Measurements from ENCODE around the gene PSG6.
"Not testable (repeated sequence)": the region's sequence is repeated elsewhere in the genome, so short reads cannot be mapped to it uniquely, and the experiment has no call there.

PSG6 gene

GRCh38 chr19:42926781-42927180 lies 9.1 kb upstream of the PSG6 start:
- H3K4me3 ChIP-seq (ENCODE audit: low read length): no peak overlapping the region
- H3K27me3 ChIP-seq (ENCODE audit: control insufficient read depth, insufficient read depth, low read length): no peaks in the 10 kb centered on the region
- no peaks in the 10 kb centered on the region for H3K9me3 ChIP-seq (ENCODE audit: control insufficient read depth, low read length)
- H3K9ac ChIP-seq (ENCODE audit: low read length): no peak overlapping the region
- H3K4me1 ChIP-seq (ENCODE audit: control insufficient read depth, insufficient read depth, low read length): no peaks in the 10 kb centered on the region
- no peaks in the 10 kb centered on the region for H3K36me3 ChIP-seq (ENCODE audit: control insufficient read depth, insufficient read depth, low read length)

GRCh38 chr19:42923106-42923505 lies 5.4 kb upstream of the PSG6 start:
- not testable (repeated sequence) for H3K4me1 ChIP-seq (ENCODE audit: control insufficient read depth, insufficient read depth, low read length); H3K4me3 ChIP-seq (ENCODE audit: low read length); H3K27me3 ChIP-seq (ENCODE audit: control insufficient read depth, insufficient read depth, low read length); H3K36me3 ChIP-seq (ENCODE audit: control insufficient read depth, insufficient read depth, low read length); H3K9me3 ChIP-seq (ENCODE audit: control insufficient read depth, low read length); H3K9ac ChIP-seq (ENCODE audit: low read length)

- H3K36me3 ChIP-seq (ENCODE audit: control insufficient read depth, insufficient read depth, low read length); H3K4me1 ChIP-seq (ENCODE audit: control insufficient read depth, insufficient read depth, low read length); H3K27me3 ChIP-seq (ENCODE audit: control insufficient read depth, insufficient read depth, low read length); H3K9me3 ChIP-seq (ENCODE audit: control insufficient read depth, low read length); H3K9ac ChIP-seq (ENCODE audit: low read length); H3K4me3 ChIP-seq (ENCODE audit: low read length): not testable (repeated sequence)
These were observed 3.3 kb upstream of the PSG6 start for GRCh38 chr19:42920971-42921370.

- H3K4me3 ChIP-seq (ENCODE audit: low read length): no peak overlapping the region
- no peaks in the 10 kb centered on the region for H3K36me3 ChIP-seq (ENCODE audit: control insufficient read depth, insufficient read depth, low read length)
- no peaks in the 10 kb centered on the region for H3K4me1 ChIP-seq (ENCODE audit: control insufficient read depth, insufficient read depth, low read length)
- H3K9ac ChIP-seq (ENCODE audit: low read length): no peak overlapping the region
- no peaks in the 10 kb centered on the region for H3K9me3 ChIP-seq (ENCODE audit: control insufficient read depth, low read length)
- no peaks in the 10 kb centered on the region for H3K27me3 ChIP-seq (ENCODE audit: control insufficient read depth, insufficient read depth, low read length)
These were observed 2.0 kb upstream of the PSG6 start for GRCh38 chr19:42919757-42920079.

GRCh38 chr19:42919070-42919756 lies 1.5 kb upstream of the PSG6 start:
- not testable (repeated sequence) for H3K9ac ChIP-seq (ENCODE audit: low read length); H3K36me3 ChIP-seq (ENCODE audit: control insufficient read depth, insufficient read depth, low read length); H3K4me1 ChIP-seq (ENCODE audit: control insufficient read depth, insufficient read depth, low read length); H3K27me3 ChIP-seq (ENCODE audit: control insufficient read depth, insufficient read depth, low read length); H3K4me3 ChIP-seq (ENCODE audit: low read length); H3K9me3 ChIP-seq (ENCODE audit: control insufficient read depth, low read length)

GRCh38 chr19:42918377-42919069 lies 829 bp upstream of the PSG6 start:
- not testable (repeated sequence) for H3K9ac ChIP-seq (ENCODE audit: low read length); H3K4me3 ChIP-seq (ENCODE audit: low read length); H3K4me1 ChIP-seq (ENCODE audit: control insufficient read depth, insufficient read depth, low read length); H3K27me3 ChIP-seq (ENCODE audit: control insufficient read depth, insufficient read depth, low read length); H3K36me3 ChIP-seq (ENCODE audit: control insufficient read depth, insufficient read depth, low read length); H3K9me3 ChIP-seq (ENCODE audit: control insufficient read depth, low read length)

- H3K36me3 ChIP-seq (ENCODE audit: control insufficient read depth, insufficient read depth, low read length); H3K9ac ChIP-seq (ENCODE audit: low read length): not testable (repeated sequence)
These were observed 763 bp downstream of the PSG6 start for GRCh38 chr19:42916931-42917330.

GRCh38 chr19:42913516-42913915 lies 4.2 kb downstream of the PSG6 start:
- not testable (repeated sequence) for H3K4me1 ChIP-seq (ENCODE audit: control insufficient read depth, insufficient read depth, low read length); H3K4me3 ChIP-seq (ENCODE audit: low read length); H3K9me3 ChIP-seq (ENCODE audit: control insufficient read depth, low read length); H3K36me3 ChIP-seq (ENCODE audit: control insufficient read depth, insufficient read depth, low read length); H3K9ac ChIP-seq (ENCODE audit: low read length); H3K27me3 ChIP-seq (ENCODE audit: control insufficient read depth, insufficient read depth, low read length)

More at GRCh38 chr19:42916931-42917330, 763 bp downstream of the PSG6 start:
- not testable (repeated sequence) for H3K4me1 ChIP-seq (ENCODE audit: control insufficient read depth, insufficient read depth, low read length); H3K4me3 ChIP-seq (ENCODE audit: low read length); H3K27me3 ChIP-seq (ENCODE audit: control insufficient read depth, insufficient read depth, low read length); H3K9me3 ChIP-seq (ENCODE audit: control insufficient read depth, low read length)

- not testable (repeated sequence) for H3K4me3 ChIP-seq (ENCODE audit: low read length); H3K9ac ChIP-seq (ENCODE audit: low read length); H3K36me3 ChIP-seq (ENCODE audit: control insufficient read depth, insufficient read depth, low read length); H3K9me3 ChIP-seq (ENCODE audit: control insufficient read depth, low read length); H3K4me1 ChIP-seq (ENCODE audit: control insufficient read depth, insufficient read depth, low read length); H3K27me3 ChIP-seq (ENCODE audit: control insufficient read depth, insufficient read depth, low read length)
These were observed 4.8 kb downstream of the PSG6 start for GRCh38 chr19:42912941-42913340.

GRCh38 chr19:42911731-42912130 lies 6.0 kb downstream of the PSG6 start:
- not testable (repeated sequence) for H3K4me3 ChIP-seq (ENCODE audit: low read length); H3K36me3 ChIP-seq (ENCODE audit: control insufficient read depth, insufficient read depth, low read length); H3K27me3 ChIP-seq (ENCODE audit: control insufficient read depth, insufficient read depth, low read length); H3K9me3 ChIP-seq (ENCODE audit: control insufficient read depth, low read length); H3K4me1 ChIP-seq (ENCODE audit: control insufficient read depth, insufficient read depth, low read length); H3K9ac ChIP-seq (ENCODE audit: low read length)

- H3K9me3 ChIP-seq (ENCODE audit: control insufficient read depth, low read length); H3K4me3 ChIP-seq (ENCODE audit: low read length); H3K9ac ChIP-seq (ENCODE audit: low read length); H3K4me1 ChIP-seq (ENCODE audit: control insufficient read depth, insufficient read depth, low read length); H3K36me3 ChIP-seq (ENCODE audit: control insufficient read depth, insufficient read depth, low read length); H3K27me3 ChIP-seq (ENCODE audit: control insufficient read depth, insufficient read depth, low read length): not testable (repeated sequence)
These were observed 11.5 kb downstream of the PSG6 start for GRCh38 chr19:42906162-42906561.

- H3K9ac ChIP-seq (ENCODE audit: low read length); H3K4me3 ChIP-seq (ENCODE audit: low read length); H3K36me3 ChIP-seq (ENCODE audit: control insufficient read depth, insufficient read depth, low read length); H3K9me3 ChIP-seq (ENCODE audit: control insufficient read depth, low read length); H3K27me3 ChIP-seq (ENCODE audit: control insufficient read depth, insufficient read depth, low read length); H3K4me1 ChIP-seq (ENCODE audit: control insufficient read depth, insufficient read depth, low read length): not testable (repeated sequence)
These were observed 17.1 kb downstream of the PSG6 start for GRCh38 chr19:42900561-42900960.

- not testable (repeated sequence) for H3K36me3 ChIP-seq (ENCODE audit: control insufficient read depth, insufficient read depth, low read length); H3K4me1 ChIP-seq (ENCODE audit: control insufficient read depth, insufficient read depth, low read length); H3K4me3 ChIP-seq (ENCODE audit: low read length); H3K9me3 ChIP-seq (ENCODE audit: control insufficient read depth, low read length); H3K27me3 ChIP-seq (ENCODE audit: control insufficient read depth, insufficient read depth, low read length); H3K9ac ChIP-seq (ENCODE audit: low read length)
These were observed 18.0 kb downstream of the PSG6 start for GRCh38 chr19:42899674-42900073.

Data from mucosa of stomach (tissue), 1 donor.